Fibroblast of lung (primary cell): ENCODE results near the gene IPO11.

ENCODE experiments used
- CTCF ChIP-seq, 2 donors: IDR thresholded peaks in 1 of 2; conservative IDR thresholded peaks in 1 of 2; 1 replicate in 1 of 2; 2 replicates in 1 of 2; pipeline ENCODE4 v1.5.1; 2011 to 2012; ENCODE audit warnings: low read length in 2 of 2, control low read depth in 1 of 2, inconsistent platforms in 1 of 2, low read depth in 1 of 2, mild to moderate bottlenecking in 1 of 2
- EZH2 ChIP-seq: IDR thresholded peaks from 2 replicates; pipeline ENCODE4 v1.5.1; 2012; ENCODE audit warnings: low read length, control low read depth, mild to moderate bottlenecking; ENCODE audit errors: missing control alignments

- TF ChIP-seq CTCF (conservative IDR thresholded peaks at IDR 0.05 in 1 of 2, IDR thresholded peaks at IDR 0.05 in 1 of 2; ENCODE audit: low read depth in 1 of 2, low read length in 2 of 2) (no peak), EZH2 (no peak)
These were observed 40.0 kb upstream of the IPO11 start for GRCh38 chr5:62372600-62372999.
